GM13976 (cell line): ENCODE data around the gene TBC1D22A.

Experiments
- DNase-seq: peaks from one replicate; pipeline ENCODE4 v3.0.0; 2012; ENCODE audit warnings: low spot score
- CTCF ChIP-seq: IDR thresholded peaks from 2 replicates; pipeline ENCODE4 v1.5.1; 2012; ENCODE audit warnings: borderline replicate concordance, mild to moderate bottlenecking; ENCODE audit not compliant: insufficient read depth; ENCODE audit errors: extremely low read depth, missing control alignments, control extremely low read depth
- in situ Hi-C: fragments of 300-500 bp; cut with MboI; formaldehyde crosslinking; loops from one replicate; pipeline ENCODE4 v1.12.0; 2022; ENCODE audit warnings: low sequenced_read_pairs, mixed read lengths, inconsistent platforms; ENCODE audit not compliant: unreplicated experiment

TBC1D22A gene

GRCh38 chr22:47088480-47089158, 326.2 kb downstream of the TBC1D22A start:
- no peak for DNase-seq
- TF ChIP-seq CTCF, result no peak
- in situ Hi-C loops, result no loop called here

- in situ Hi-C loops, result no loop called here
- DNase-seq, result no peak
- TF ChIP-seq CTCF, result no peak
Observed at GRCh38 chr22:47089374-47089773, 326.9 kb downstream of the TBC1D22A start.

GRCh38 chr22:47089796-47090460, 327.5 kb downstream of the TBC1D22A start:
- no peak for TF ChIP-seq CTCF
- in situ Hi-C loops, result no loop called here
- DNase-seq, result no peak

- TF ChIP-seq CTCF, result no peak
- no peak for DNase-seq
- in situ Hi-C loops, result no loop called here
Observed at GRCh38 chr22:47090591-47091245, 328.3 kb downstream of the TBC1D22A start.

- TF ChIP-seq CTCF, result no peak
- in situ Hi-C loops, result no loop called here
- no peak for DNase-seq
Observed at GRCh38 chr22:47091246-47091651, 328.8 kb downstream of the TBC1D22A start.

GRCh38 chr22:47091921-47092700, 329.7 kb downstream of the TBC1D22A start:
- in situ Hi-C loops, result no loop called here
- TF ChIP-seq CTCF, result no peak
- no peak for DNase-seq
